Measurements from ENCODE around the gene IDH1.

Gene IDH1

GRCh38 chr2:208256192-208256782, 1.4 kb upstream of the IDH1 start:
- TF ChIP-seq CTCF (IDR thresholded peaks at IDR 0.05; ENCODE audit: borderline replicate concordance, insufficient read depth, low read depth, low read length), result 0 out of 2 replicates have a peak, but pooled peaks have one; percentile 22
- H3K4me3 ChIP-seq (ENCODE audit: low read depth, low read length), result no peak overlapping the region

- peak overlapping the region; percentile 57 for H3K4me3 ChIP-seq (ENCODE audit: low read depth, low read length)
- no peak for TF ChIP-seq CTCF (IDR thresholded peaks at IDR 0.05; ENCODE audit: borderline replicate concordance, insufficient read depth, low read depth, low read length)
Observed at GRCh38 chr2:208255557-208256106, 761 bp upstream of the IDH1 start.

GRCh38 chr2:208254118-208254870, 577 bp downstream of the IDH1 start:
- TF ChIP-seq CTCF (IDR thresholded peaks at IDR 0.05; ENCODE audit: borderline replicate concordance, insufficient read depth, low read depth, low read length), result peak; percentile 94
- H3K4me3 ChIP-seq (ENCODE audit: low read depth, low read length), result peak overlapping the region; percentile 57

- TF ChIP-seq CTCF (IDR thresholded peaks at IDR 0.05; ENCODE audit: borderline replicate concordance, insufficient read depth, low read depth, low read length), result no peak
- peak overlapping the region; percentile 57 for H3K4me3 ChIP-seq (ENCODE audit: low read depth, low read length)
Observed at GRCh38 chr2:208253600-208254117, 1.2 kb downstream of the IDH1 start.

- no peak for TF ChIP-seq CTCF (IDR thresholded peaks at IDR 0.05; ENCODE audit: borderline replicate concordance, insufficient read depth, low read depth, low read length)
- H3K4me3 ChIP-seq (ENCODE audit: low read depth, low read length), result no peak overlapping the region
Observed at GRCh38 chr2:208252716-208253492, 2.0 kb downstream of the IDH1 start.

- TF ChIP-seq CTCF (IDR thresholded peaks at IDR 0.05; ENCODE audit: borderline replicate concordance, insufficient read depth, low read depth, low read length), result no peak
- H3K4me3 ChIP-seq (ENCODE audit: low read depth, low read length), result no peak overlapping the region
Observed at GRCh38 chr2:208251098-208251497, 3.8 kb downstream of the IDH1 start.

Measured in GM12875 (cell line).